Panc1 (cell line): ENCODE results near the gene THUMPD1.
"Not testable (repeated sequence)": the region's sequence is repeated elsewhere in the genome, so short reads cannot be mapped to it uniquely, and the experiment has no call there.

Experiments used
- CTCF ChIP-seq: fragments of 450-650 bp; IDR thresholded peaks from 2 replicates; pipeline ENCODE4 v1.5.1; 2017; ENCODE audit warnings: mild to moderate bottlenecking
- REST ChIP-seq, 2 experiments: IDR thresholded peaks; 2 replicates each; pipeline ENCODE4 v1.6.1; 2011 to 2012; ENCODE audit warnings: low read depth in 2 of 2, control low read depth in 1 of 2, low read length in 1 of 2, mild to moderate bottlenecking in 1 of 2, moderate library complexity in 1 of 2; ENCODE audit not compliant: insufficient read depth in 1 of 2
- TCF7L2 ChIP-seq: IDR thresholded peaks from 2 replicates; pipeline ENCODE4 v1.6.1; 2011; ENCODE audit warnings: mild to moderate bottlenecking, low read depth, low read length, inconsistent platforms

- TF ChIP-seq CTCF; REST (IDR thresholded peaks at IDR 0.05; ENCODE audit: insufficient read depth in 1 of 2, low read depth in 2 of 2, low read length in 1 of 2); TCF7L2: not testable (repeated sequence)
These were observed 47.5 kb downstream of the THUMPD1 start for GRCh38 chr16:20694096-20694495.
